GM19239 (cell line): ENCODE measurements around the gene TNFRSF18.
"Not testable (repeated sequence)": the region's sequence is repeated elsewhere in the genome, so short reads cannot be mapped to it uniquely, and the experiment has no call there.

ENCODE experiments used
- DNase-seq: peaks from one replicate; pipeline ENCODE4 v3.0.0; 2011; ENCODE audit warnings: low spot score; ENCODE audit not compliant: insufficient read length
- FAIRE-seq: peaks from 2 replicates; lab custom pipeline; 2011; peaks lifted over from hg19 to GRCh38; lab: Jason Lieb, UNC

TNFRSF18 gene, protein sequence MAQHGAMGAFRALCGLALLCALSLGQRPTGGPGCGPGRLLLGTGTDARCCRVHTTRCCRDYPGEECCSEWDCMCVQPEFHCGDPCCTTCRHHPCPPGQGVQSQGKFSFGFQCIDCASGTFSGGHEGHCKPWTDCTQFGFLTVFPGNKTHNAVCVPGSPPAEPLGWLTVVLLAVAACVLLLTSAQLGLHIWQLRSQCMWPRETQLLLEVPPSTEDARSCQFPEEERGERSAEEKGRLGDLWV

GRCh38 chr1:1206376-1206965, at the start of gene TNFRSF18:
TSS of gene TNFRSF18 (minus strand) at chr1:1206592. CDS start at chr1:1206571, 21 bp downstream.
- no peak for FAIRE-seq

DNA sequence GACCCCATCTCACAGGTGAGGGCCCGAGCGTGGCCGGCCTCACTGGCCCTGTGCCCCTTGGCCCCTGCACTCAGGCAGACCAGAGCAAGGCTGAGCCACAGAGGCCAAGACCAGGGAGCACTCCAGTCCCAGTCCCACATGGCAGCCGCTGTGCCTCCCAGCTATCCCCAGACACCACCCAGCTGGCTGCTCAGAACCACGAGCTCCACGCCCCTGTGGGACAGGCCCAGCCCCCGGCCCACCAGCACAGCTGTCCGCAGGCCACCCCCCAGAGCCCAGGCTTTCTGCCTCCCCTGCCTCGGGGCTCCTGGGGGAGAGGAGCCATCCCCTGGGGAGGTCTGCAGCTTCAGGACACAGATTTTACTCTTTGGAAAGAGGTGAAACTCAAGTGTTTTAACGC, 49.2 kb upstream of the TNFRSF18 start:
- FAIRE-seq (no peak), DNase-seq (no peak)

More at GRCh38 chr1:1206376-1206965, at the start of gene TNFRSF18:
- no peak for DNase-seq

- no peak for DNase-seq
These were observed 48.7 kb upstream of the TNFRSF18 start for GRCh38 chr1:1255078-1255477.

GRCh38 chr1:1254667-1254998, 48.2 kb upstream of the TNFRSF18 start:
- DNase-seq (no peak), FAIRE-seq (no peak)

More at GRCh38 chr1:1255078-1255477, 48.7 kb upstream of the TNFRSF18 start:
- no peak for FAIRE-seq

GRCh38 chr1:1253972-1254666, 47.7 kb upstream of the TNFRSF18 start:
- no peak for FAIRE-seq
- no peak for DNase-seq

DNA sequence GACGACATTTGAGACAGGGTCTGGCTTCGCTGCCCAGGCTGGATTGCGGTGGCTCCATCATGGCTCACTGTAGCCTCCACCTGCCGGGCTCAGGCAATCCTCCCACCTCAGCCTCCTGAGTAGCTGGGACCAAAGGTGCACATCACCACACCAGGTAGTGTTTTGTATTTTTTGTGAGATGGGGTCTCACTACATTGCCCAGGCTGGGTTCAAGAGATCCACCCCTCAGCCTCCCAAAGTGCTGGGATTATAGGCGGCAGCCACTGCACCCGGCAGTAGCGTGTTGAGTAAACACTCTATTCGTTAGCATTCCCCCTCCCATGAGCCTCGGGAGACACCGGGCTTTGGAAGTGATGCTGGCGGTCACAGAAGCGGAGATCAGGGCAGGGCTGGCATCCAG, 46.9 kb upstream of the TNFRSF18 start:
- FAIRE-seq = no peak

DNA sequence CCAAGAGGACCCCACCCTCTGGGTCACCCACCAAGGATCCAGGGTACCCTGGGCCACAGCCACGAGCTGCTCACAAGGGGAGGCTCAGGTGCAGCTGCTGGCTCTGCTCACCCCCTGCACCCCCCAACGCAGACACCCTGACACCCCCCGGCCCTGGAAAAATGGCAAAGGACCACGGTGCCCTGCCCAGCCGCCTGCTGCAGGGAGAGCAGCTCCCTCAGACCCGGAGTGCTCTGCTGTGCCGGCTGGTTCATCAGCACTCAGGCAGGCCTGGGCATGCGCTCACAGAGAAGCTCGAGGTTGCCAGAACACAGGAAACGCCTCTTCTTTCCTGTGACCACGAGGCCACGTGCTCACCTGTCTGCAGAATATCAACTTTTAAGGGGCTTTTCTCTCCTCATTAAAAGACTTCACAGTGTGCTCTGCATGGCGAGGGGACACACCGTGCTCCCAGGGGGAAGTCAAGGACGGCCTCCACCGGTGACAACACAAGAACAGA, 44.4 kb upstream of the TNFRSF18 start:
- peak; percentile 71 for DNase-seq
- FAIRE-seq = peak; percentile 90

More for the DNA sequence above, 46.9 kb upstream of the TNFRSF18 start:
- DNase-seq = no peak

DNA sequence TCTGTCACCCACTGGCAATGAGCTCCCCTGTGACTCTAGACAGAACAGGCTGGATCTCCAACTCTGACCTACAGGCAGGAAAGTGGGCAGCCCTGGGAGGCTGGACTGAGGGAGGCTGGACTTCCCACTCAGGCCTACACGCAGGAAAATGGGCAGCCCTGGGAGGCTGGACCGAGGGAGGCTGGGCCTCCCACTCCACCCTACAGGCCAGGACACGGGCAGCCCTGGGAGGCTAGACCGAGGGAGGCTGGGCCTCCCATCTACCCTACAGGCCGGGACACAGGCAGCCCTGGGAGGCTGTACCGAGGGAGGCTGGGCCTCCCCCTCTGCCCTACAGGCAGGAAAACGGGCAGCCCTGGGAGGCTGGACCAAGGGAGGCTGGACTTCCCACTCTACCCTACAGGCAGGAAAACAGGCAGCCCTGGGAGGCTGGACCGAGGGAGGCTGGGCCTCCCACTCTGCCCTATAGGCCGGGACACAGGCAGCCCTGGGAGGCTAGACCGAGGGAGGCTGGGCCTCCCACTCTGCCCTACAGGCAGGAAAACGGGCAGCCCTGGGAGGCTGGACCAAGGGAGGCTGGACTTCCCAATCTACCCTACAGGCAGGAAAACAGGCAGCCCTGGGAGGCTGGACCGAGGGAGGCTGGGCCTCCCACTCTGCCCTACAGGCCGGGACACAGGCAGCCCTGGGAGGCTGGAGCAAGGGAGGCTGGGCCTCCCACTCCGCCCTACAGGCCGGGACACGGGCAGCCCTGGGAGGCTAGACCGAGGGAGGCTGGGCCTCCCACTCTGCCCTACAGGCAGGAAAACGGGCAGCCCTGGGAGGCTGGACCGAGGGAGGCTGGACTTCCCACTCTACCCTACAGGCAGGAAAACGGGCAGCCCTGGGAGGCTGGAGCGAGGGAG, 41.9 kb upstream of the TNFRSF18 start:
- not testable (repeated sequence) for FAIRE-seq

DNA sequence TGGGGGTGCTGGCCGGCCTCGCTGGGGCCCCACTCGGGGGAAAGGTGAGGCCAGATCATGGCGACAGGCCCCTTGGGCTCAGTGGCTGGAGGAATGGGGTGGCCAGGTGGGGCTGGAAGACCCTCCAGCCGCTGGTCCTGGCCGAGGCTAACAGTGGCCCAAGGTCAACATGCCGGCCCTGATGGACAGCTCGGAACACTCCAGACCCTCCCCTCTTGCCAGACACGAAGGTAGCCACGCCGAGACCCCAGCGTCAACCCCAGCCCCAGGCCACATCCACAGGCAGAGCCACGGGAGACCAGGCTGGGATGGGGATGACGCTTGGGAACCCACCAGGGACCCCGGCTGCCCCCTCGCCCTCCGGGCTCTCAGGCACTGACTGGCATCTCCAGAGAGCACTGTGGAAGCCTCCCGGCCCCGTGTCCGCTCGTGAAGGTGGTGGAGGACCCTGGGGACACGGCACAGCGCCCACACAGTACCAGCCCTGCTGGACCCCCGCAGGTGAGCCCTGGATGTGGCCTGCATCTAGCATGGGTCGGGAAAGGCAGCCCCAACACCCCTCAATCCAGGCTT, 41.0 kb upstream of the TNFRSF18 start:
- no peak for FAIRE-seq

More for the DNA sequence above, 41.9 kb upstream of the TNFRSF18 start:
- not testable (repeated sequence) for DNase-seq

GRCh38 chr1:1246577-1247340, 40.4 kb upstream of the TNFRSF18 start, which contains the start of gene C1QTNF12:
TSS of gene C1QTNF12 (minus strand) at chr1:1246722. CDS start at chr1:1246690, 32 bp downstream.
- DNase-seq (no peak), FAIRE-seq (no peak)

More for the DNA sequence above, 41.0 kb upstream of the TNFRSF18 start:
- no peak for DNase-seq

DNA sequence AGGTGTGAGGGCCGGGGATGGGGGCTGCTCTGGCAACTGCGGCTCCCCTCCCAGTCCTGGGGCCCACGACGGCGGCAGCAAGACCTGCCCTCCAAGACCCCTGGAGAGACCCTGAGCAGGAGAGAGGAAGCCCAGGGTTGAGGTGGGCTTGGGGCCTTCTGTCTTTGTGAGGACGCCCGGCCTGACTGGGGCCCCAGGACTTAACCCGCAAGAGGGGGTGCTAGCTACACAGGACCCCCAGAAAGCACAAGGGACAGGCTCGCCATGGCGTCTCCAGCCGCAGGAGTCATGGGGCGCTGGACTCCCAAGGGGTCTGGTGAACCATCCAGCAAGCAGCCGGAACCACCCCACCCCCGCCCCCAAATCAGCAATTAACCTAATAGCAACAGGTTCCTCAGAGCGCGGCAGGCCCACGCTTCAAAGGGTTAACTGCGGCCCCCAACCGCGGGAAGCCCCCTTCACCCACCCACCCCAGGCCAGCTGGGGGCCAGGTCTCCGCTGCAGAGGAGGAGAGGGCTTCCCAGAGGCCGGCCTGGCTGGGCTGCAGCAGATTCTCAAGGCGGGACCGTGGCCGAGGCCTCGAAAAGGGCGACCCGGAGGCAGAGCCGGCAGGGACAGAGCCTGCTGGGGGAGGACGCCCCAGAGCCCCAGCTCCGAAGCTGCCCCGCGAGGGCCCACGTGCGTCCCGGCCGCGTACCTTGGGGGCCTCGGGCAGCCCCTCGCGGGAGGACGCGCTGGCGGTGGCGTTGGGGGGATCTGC, 39.6 kb upstream of the TNFRSF18 start:
- no peak for FAIRE-seq

DNA sequence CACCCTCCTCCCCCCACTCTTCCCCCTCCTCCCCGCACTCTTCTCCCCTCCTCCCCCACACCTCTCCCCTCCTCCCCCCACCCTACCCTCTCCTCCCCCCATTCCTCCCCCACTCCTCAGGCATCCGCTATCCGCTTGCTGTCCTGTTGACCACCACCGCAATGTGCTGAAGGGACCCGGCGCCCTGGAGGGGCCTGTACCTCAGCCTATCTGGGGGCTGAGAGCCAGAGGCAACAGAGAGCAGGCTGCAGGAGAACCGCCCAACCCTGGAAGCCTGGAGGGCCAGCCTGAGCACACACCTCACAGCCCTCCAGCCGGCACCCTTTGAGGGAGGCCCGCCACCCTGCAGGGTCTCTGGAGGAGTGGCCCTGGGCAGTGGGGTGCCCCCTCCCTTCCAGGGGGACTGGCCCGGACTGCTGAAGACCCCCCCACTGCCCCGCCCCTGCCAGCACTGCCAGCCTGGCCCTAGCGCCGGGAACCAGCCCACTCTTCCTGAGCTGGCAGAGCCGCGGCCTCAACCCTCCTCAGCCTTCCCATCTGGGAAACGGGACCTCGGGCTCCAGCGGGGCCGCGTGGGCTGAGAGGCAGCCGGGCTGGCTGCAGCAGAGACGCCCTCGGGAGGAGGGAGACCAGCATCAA, 38.9 kb upstream of the TNFRSF18 start:
- DNase-seq = no peak
- no peak for FAIRE-seq

More for the DNA sequence above, 39.6 kb upstream of the TNFRSF18 start:
- DNase-seq = no peak

- FAIRE-seq (no peak), DNase-seq (no peak)
These were observed 37.9 kb upstream of the TNFRSF18 start for GRCh38 chr1:1244192-1244811.

DNA sequence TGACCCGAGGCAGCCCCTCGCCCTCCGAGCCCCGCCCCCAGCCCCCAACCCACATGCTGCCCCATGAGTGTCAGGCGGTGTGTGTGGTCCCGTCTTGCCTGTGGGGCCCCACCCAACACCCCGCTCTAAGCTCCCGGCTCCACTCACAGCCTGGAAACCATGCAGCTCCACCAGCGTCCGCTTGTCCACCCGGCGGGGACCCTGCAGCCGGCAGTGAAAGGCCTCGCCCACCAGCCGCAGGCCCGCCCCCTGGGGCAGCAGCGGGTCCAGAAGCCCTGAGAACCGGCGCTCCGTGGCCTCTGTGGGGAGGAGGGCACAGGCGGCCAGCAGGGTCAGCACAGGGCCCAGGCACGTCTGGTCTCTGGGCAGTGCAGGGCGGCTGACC, 37.4 kb upstream of the TNFRSF18 start:
- FAIRE-seq (no peak), DNase-seq (no peak)

GRCh38 chr1:1243266-1243660, 36.9 kb upstream of the TNFRSF18 start:
- DNase-seq = no peak
- FAIRE-seq = no peak

DNA sequence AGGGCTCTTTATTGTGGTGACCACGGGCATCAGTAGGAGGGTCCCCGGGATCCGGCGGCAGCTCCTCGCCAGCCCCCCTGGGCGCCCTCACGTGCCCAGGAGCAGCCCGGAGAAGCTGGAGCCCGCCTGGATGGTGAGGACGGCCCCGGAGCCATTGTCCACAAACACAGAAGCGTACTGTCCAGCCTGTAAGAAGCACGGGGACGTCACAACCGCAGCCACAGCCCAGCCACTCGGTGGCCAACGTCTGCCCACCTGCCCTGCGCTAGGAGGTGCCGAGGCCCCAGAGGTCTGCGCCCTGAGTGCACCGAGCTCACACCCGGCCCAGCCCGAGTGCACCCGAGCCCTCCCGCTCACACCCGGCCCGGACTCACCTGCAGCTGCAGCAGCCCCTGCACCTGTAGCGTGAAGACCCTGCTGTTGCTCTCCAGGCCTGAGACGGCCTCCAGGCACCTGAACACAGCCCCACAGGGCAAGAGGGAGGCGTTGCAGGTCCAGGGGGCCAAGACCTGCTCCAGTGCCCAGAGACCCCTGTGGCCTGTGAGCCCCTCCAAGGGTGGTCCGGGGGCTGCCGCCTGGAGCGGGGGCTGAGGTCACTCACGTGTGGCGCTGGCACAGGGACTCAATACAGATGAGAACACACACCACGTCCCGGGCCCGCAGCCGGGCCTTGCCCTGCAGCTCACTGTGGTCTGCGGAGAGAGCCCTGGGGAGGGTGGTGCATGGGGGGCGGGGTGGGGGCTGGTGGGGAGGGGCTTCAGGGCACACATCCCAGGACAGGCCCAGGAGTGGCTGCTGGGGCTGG, 36.3 kb upstream of the TNFRSF18 start:
- FAIRE-seq (no peak), DNase-seq (no peak)
